KMS-11 (cell line): ENCODE measurements around the gene OXA1L.
A peak's percentile ranks its signal among the peaks of the same experiment; 100 is the strongest.

ENCODE experiments used
- H2AFZ ChIP-seq: fragments of 200-600 bp; sonication (generic); 2 replicates; pipeline ENCODE4 v1.6.1; 2016; ENCODE audit warnings: antibody characterized with exemption, mixed run types, low read depth
- H3K27ac ChIP-seq: fragments of 200-600 bp; sonication (generic); 2 replicates; pipeline ENCODE4 v1.6.1; 2016; ENCODE audit warnings: mild to moderate bottlenecking, mixed run types
- H3K27me3 ChIP-seq: fragments of 200-600 bp; sonication (generic); 2 replicates; pipeline ENCODE4 v1.6.1; 2017; ENCODE audit warnings: mild to moderate bottlenecking, low read depth, mixed run types, moderate library complexity; ENCODE audit not compliant: insufficient read depth
- H3K36me3 ChIP-seq: fragments of 200-600 bp; sonication (generic); 2 replicates; pipeline ENCODE4 v1.6.1; 2017; ENCODE audit warnings: mild to moderate bottlenecking, mixed run types; ENCODE audit not compliant: insufficient read depth
- H3K4me1 ChIP-seq: fragments of 200-600 bp; sonication (generic); 2 replicates; pipeline ENCODE4 v1.6.1; 2016; ENCODE audit warnings: mild to moderate bottlenecking, low read depth, mixed run types; ENCODE audit not compliant: poor library complexity, severe bottlenecking
- H3K4me2 ChIP-seq: fragments of 200-600 bp; sonication (generic); 2 replicates; pipeline ENCODE4 v1.7.0; 2016; ENCODE audit warnings: mild to moderate bottlenecking, mixed run types
- H3K4me3 ChIP-seq: fragments of 200-600 bp; sonication (generic); IDR thresholded peaks from 2 replicates; pipeline ENCODE4 v1.6.1; 2017; ENCODE audit warnings: low read depth, low read length, mixed read lengths; ENCODE audit not compliant: insufficient read depth
- H3K79me2 ChIP-seq: fragments of 200-600 bp; sonication (generic); 2 replicates; pipeline ENCODE4 v1.6.1; 2016; ENCODE audit warnings: low read depth, mixed run types; ENCODE audit not compliant: insufficient read depth
- H3K9ac ChIP-seq: fragments of 200-600 bp; sonication (generic); 2 replicates; pipeline ENCODE4 v1.6.1; 2016; ENCODE audit warnings: mild to moderate bottlenecking, mixed run types
- H4K20me1 ChIP-seq: fragments of 200-600 bp; sonication (generic); 2 replicates; pipeline ENCODE4 v1.6.1; 2016; ENCODE audit warnings: mild to moderate bottlenecking, mixed run types; ENCODE audit not compliant: insufficient read depth
- CTCF ChIP-seq: fragments of 200-600 bp; sonication (generic); conservative IDR thresholded peaks from 2 replicates; pipeline ENCODE4 v1.6.1; 2017; ENCODE audit warnings: low read depth, mild to moderate bottlenecking, antibody characterized with exemption, low read length, moderate library complexity, mixed read lengths

OXA1L gene

DNA sequence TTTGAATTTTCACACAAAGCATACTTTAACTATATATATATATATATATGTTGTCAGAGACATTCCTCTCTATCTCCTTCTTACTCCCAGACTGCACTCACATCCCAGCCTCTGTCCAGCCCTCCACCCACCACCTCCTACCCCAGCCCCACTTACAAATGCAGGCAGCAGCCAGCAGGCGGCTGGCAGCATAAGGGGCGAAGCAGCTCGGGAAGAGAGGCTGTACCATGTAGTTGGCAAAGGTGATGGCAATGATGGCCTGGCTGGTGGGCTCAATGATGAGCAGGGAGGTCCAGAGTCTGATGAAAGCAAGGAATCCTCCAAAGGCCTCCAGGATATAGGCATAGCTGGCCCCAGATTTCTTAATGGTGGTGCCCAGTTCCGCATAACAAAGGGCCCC, 46.3 kb downstream of the OXA1L start:
- peak overlapping the region; percentile 95 for H3K27ac ChIP-seq
- H3K36me3 ChIP-seq, result no peaks in the 10 kb centered on the region
- no peaks in the 10 kb centered on the region for H3K27me3 ChIP-seq
- no peak overlapping the region for H3K4me3 ChIP-seq
- H3K79me2 ChIP-seq, result no peaks in the 10 kb centered on the region
- H4K20me1 ChIP-seq, result no peaks in the 10 kb centered on the region
- no peak for TF ChIP-seq CTCF
- H3K4me2 ChIP-seq, result 0 out of 2 replicates have a peak overlapping the region, but pooled peaks have one; percentile 80
- H3K9ac ChIP-seq, result no peak overlapping the region
- no peak overlapping the region for H2AFZ ChIP-seq
- peaks cover 90% of the 10 kb centered on the region for H3K4me1 ChIP-seq

- no peak overlapping the region for H3K4me3 ChIP-seq
- no peaks in the 10 kb centered on the region for H3K36me3 ChIP-seq
- no peaks in the 10 kb centered on the region for H4K20me1 ChIP-seq
- TF ChIP-seq CTCF, result no peak
- no peaks in the 10 kb centered on the region for H3K79me2 ChIP-seq
- H3K4me2 ChIP-seq, result 0 out of 2 replicates have a peak overlapping the region, but pooled peaks have one; percentile 80
- peak overlapping the region; percentile 95; the same call in 1 of the 2 replicates for H3K27ac ChIP-seq
- H2AFZ ChIP-seq, result no peak overlapping the region
- H3K27me3 ChIP-seq, result no peaks in the 10 kb centered on the region
- no peak overlapping the region for H3K9ac ChIP-seq
- H3K4me1 ChIP-seq, result peaks cover 92% of the 10 kb centered on the region
Observed at GRCh38 chr14:22813145-22813544, 46.7 kb downstream of the OXA1L start.

DNA sequence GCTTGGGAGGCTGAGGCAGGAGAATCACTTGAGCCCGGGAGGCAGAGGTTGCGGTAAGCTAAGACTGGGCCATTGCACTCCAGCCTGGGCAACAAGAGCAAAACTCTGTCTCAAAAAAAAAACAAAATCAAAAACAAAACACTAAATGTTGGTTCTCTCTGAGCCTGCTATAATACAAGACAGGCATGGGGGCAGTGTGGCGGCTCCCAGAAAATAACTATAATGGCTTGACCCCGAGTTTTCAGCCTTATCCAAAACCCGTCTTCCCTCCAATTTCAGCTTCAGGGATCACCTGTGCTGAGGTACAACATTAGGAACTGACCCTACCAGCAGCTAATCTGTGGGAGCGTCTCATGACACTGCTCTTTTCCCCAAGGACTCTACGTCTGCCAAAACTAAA, 47.9 kb downstream of the OXA1L start:
- Histone ChIP-seq H3K4me1 (peaks cover 95% of the 10 kb centered on the region), H3K9ac (0 out of 2 replicates have a peak overlapping the region, but pooled peaks have one; percentile 20), H3K79me2 (no peaks in the 10 kb centered on the region), H3K27ac (peak overlapping the region; percentile 90), H3K4me2 (peak overlapping the region; percentile 69; the same call in 1 of the 2 replicates), H3K36me3 (no peaks in the 10 kb centered on the region), H3K4me3 (no peak overlapping the region), H4K20me1 (no peaks in the 10 kb centered on the region), H2AFZ (no peak overlapping the region), H3K27me3 (no peaks in the 10 kb centered on the region)
- TF ChIP-seq CTCF, result no peak

GRCh38 chr14:22814941-22815713, 48.6 kb downstream of the OXA1L start, which contains the start of gene SLC7A7:
SLC7A7 (minus strand) TSS chr14:22815435; CDS start chr14:22813398, 2,037 bp downstream.
- Histone ChIP-seq H3K9ac (peak within 1 kb of the TSS; percentile 20; the same call in 1 of the 2 replicates), H4K20me1 (no peaks in the 10 kb centered on the region), H3K27ac (peak within 1 kb of the TSS; percentile 90), H3K79me2 (no peaks in the 10 kb centered on the region), H3K36me3 (no peaks in the 10 kb centered on the region), H3K27me3 (no peaks in the 10 kb centered on the region), H3K4me2 (peak within 1 kb of the TSS; percentile 69), H2AFZ (peak within 1 kb of the TSS; percentile 8; the same call in 1 of the 2 replicates), H3K4me1 (peaks cover 95% of the 10 kb centered on the region), H3K4me3 (no peak within 1 kb of the TSS)
- TF ChIP-seq CTCF, result no peak
